HepG2 (cell line): Measurements from ENCODE around the gene ARPC1A. TPM values are rescaled to one million over a fixed set of nuclear protein-coding genes. Genes with fewer than 3 reads are reported as not detected.

Source experiments
- ATAC-seq: fragments of 200-7000 bp; cut with Tn5 transposase; 3 replicates; pipeline ENCODE4 v1.9.1; 2020; ENCODE audit warnings: mild to moderate bottlenecking, moderate library complexity
- BruUV-seq: library from RNA; stranded (reverse); fragments of 400-500 nt; replicated peaks from 2 replicates; lab custom pipeline; 2021; lab: Mats Ljungman, UMichigan
- CTCF ChIA-PET: fragments of 300-600 bp; formaldehyde crosslinking; extraction: SDS; loops from one replicate; lab custom pipeline; 2021; ENCODE audit warnings: low total read pairs, inconsistent platforms, low intra/inter-chr PET ratio; lab: Yijun Ruan, JAX
- POLR2A ChIA-PET: fragments of 350-600 bp; sonication (Branson Sonifier 250); formaldehyde crosslinking; loops from one replicate; lab custom pipeline; 2020; ENCODE audit warnings: antibody characterized with exemption, inconsistent platforms; lab: Yijun Ruan, JAX
- DNase-seq: peaks from one replicate; pipeline ENCODE4 v3.0.0-alpha.2; 2015; ENCODE audit warnings: low spot score
- FAIRE-seq: peaks from 3 replicates; lab custom pipeline; 2011; peaks lifted over from hg19 to GRCh38; lab: Jason Lieb, UNC
- H2AFZ ChIP-seq: one replicate; pipeline ENCODE4 v1.6.1; 2011; ENCODE audit warnings: low read length, inconsistent platforms
- H3K27ac ChIP-seq: fragments of 300-600 bp; 3 replicates; pipeline ENCODE4 v1.8.0; 2011; ENCODE audit warnings: mixed run types, mild to moderate bottlenecking, mixed read lengths, low read length, inconsistent platforms; ENCODE audit not compliant: insufficient read depth; ENCODE audit errors: extremely low read length
- H3K27me3 ChIP-seq, 2 experiments: fragments of 200-600 bp in 1 of 2; 2 replicates in 1 of 2; 3 replicates in 1 of 2; pipeline versions ENCODE4 v1.6.0 to v1.8.0; 2011; ENCODE audit warnings: low read length in 2 of 2, mild to moderate bottlenecking in 2 of 2, moderate library complexity in 2 of 2, inconsistent platforms in 1 of 2; ENCODE audit not compliant: insufficient read depth in 2 of 2, control insufficient read depth in 1 of 2
- H3K36me3 ChIP-seq, 2 experiments: fragments of 200-600 bp in 1 of 2; replicated peaks in 1 of 2; 2 replicates in 1 of 2; 3 replicates in 1 of 2; pipeline versions ENCODE4 v1.5.1 to v1.8.0; 2011; ENCODE audit warnings: low read length in 2 of 2, inconsistent platforms in 1 of 2; ENCODE audit not compliant: insufficient read depth in 2 of 2, control insufficient read depth in 1 of 2
- H3K4me1 ChIP-seq: 2 replicates; pipeline ENCODE4 v1.5.1; 2012; ENCODE audit warnings: low read length, inconsistent platforms; ENCODE audit not compliant: insufficient read depth
- H3K4me2 ChIP-seq: 2 replicates; pipeline ENCODE4 v1.6.0; 2011; ENCODE audit warnings: low read depth, low read length, inconsistent platforms
- H3K4me3 ChIP-seq, 3 experiments: fragments of 200-600 bp in 1 of 3; sonication (generic), shearing (Covaris generic) in 1 of 3; replicated peaks in 1 of 3; 2 replicates each; pipeline ENCODE4 v1.5.1; 2011 to 2016; ENCODE audit warnings: low read length in 3 of 3, inconsistent platforms in 2 of 3, low read depth in 2 of 3, mild to moderate bottlenecking in 2 of 3, control low read depth in 1 of 3, mixed read lengths in 1 of 3; ENCODE audit not compliant: insufficient read depth in 1 of 3
- H3K79me2 ChIP-seq: one replicate; pipeline ENCODE4 v1.6.1; 2011; ENCODE audit warnings: low read length, inconsistent platforms; ENCODE audit not compliant: insufficient read depth
- H3K9ac ChIP-seq: 2 replicates; pipeline ENCODE4 v1.6.0; 2011; ENCODE audit warnings: mild to moderate bottlenecking, low read depth, low read length, inconsistent platforms; ENCODE audit not compliant: insufficient read depth
- H3K9me3 ChIP-seq: 2 replicates; pipeline ENCODE4 v1.5.1; 2012; ENCODE audit warnings: mild to moderate bottlenecking, low read length
- H4K20me1 ChIP-seq: 2 replicates; pipeline ENCODE4 v1.6.0; 2011; ENCODE audit warnings: inconsistent platforms, mild to moderate bottlenecking, low read length, moderate library complexity; ENCODE audit not compliant: insufficient read depth
- ATF7 ChIP-seq, 2 experiments: fragments of 450-650 bp in 1 of 2; sonication (generic) in 1 of 2; formaldehyde crosslinking in 1 of 2; IDR thresholded peaks; 2 replicates each; pipeline versions ENCODE4 v1.4.0 to v1.6.1; 2016 to 2020; ENCODE audit warnings: antibody characterized with exemption in 1 of 2, mild to moderate bottlenecking in 1 of 2, missing genetic modification reagents in 1 of 2
- CCAR2 ChIP-seq: fragments of 200-400 bp; formaldehyde crosslinking; optimal IDR thresholded peaks from 2 replicates; pipeline ENCODE3; 2018; ENCODE audit warnings: low read depth, mild to moderate bottlenecking, low read length, moderate library complexity
- CENPT ChIP-seq: sonication (generic); formaldehyde crosslinking; IDR thresholded peaks from 2 replicates; pipeline ENCODE4 v1.8.0; 2022; ENCODE audit warnings: low read depth, mild to moderate bottlenecking, moderate library complexity, missing genetic modification reagents
- CREB1 ChIP-seq, 2 experiments: fragments of 450-650 bp in 1 of 2; IDR thresholded peaks; 2 replicates each; pipeline ENCODE4 v1.6.1; 2016 to 2017; ENCODE audit warnings: control low read depth in 1 of 2, mild to moderate bottlenecking in 1 of 2, missing compliant biosample characterization in 1 of 2, missing genetic modification characterization in 1 of 2
- ELF3 ChIP-seq: IDR thresholded peaks from 2 replicates; pipeline ENCODE4 v1.6.1; 2016; ENCODE audit warnings: missing genetic modification reagents, missing compliant biosample characterization
- HBP1 ChIP-seq: IDR thresholded peaks from 2 replicates; pipeline ENCODE4 v1.6.1; 2016; ENCODE audit warnings: low read depth, control low read depth
- NFE2 ChIP-seq: sonication (generic); formaldehyde crosslinking; IDR thresholded peaks from 2 replicates; pipeline ENCODE4 v1.4.0; 2020; ENCODE audit warnings: missing genetic modification reagents
- RCOR2 ChIP-seq: IDR thresholded peaks from 2 replicates; pipeline ENCODE4 v1.6.1; 2016; ENCODE audit warnings: missing biosample characterization, missing genetic modification reagents
- RFXAP ChIP-seq: sonication (generic); formaldehyde crosslinking; IDR thresholded peaks from 2 replicates; pipeline ENCODE4 v1.4.0; 2020; ENCODE audit warnings: missing genetic modification reagents, borderline replicate concordance
- SP5 ChIP-seq: IDR thresholded peaks from 2 replicates; pipeline ENCODE4 v1.6.1; 2016; ENCODE audit warnings: low read depth, borderline replicate concordance
- TEAD2 ChIP-seq: sonication (generic); formaldehyde crosslinking; IDR thresholded peaks from 2 replicates; pipeline ENCODE4 v1.9.0; 2021; ENCODE audit warnings: missing genetic modification reagents
- ZFP82 ChIP-seq: sonication (generic); formaldehyde crosslinking; IDR thresholded peaks from 2 replicates; pipeline ENCODE4 v1.5.1; 2020; ENCODE audit warnings: mild to moderate bottlenecking, missing genetic modification reagents, borderline replicate concordance
- ZKSCAN5 ChIP-seq: sonication (generic); formaldehyde crosslinking; IDR thresholded peaks from 2 replicates; pipeline ENCODE4 v1.5.1; 2020; ENCODE audit warnings: mild to moderate bottlenecking, missing genetic modification reagents
- ZNF577 ChIP-seq: sonication (generic); formaldehyde crosslinking; IDR thresholded peaks from 2 replicates; pipeline ENCODE4 v1.4.0; 2020; ENCODE audit warnings: mild to moderate bottlenecking, low read depth, missing genetic modification reagents, borderline replicate concordance
- ZNF614 ChIP-seq: IDR thresholded peaks from 2 replicates; pipeline ENCODE4 v1.6.1; 2018; ENCODE audit warnings: missing biosample characterization, missing genetic modification reagents, inconsistent platforms, borderline replicate concordance
- ZNF776 ChIP-seq: sonication (generic); formaldehyde crosslinking; IDR thresholded peaks from 2 replicates; pipeline ENCODE4 v1.4.0; 2020; ENCODE audit warnings: mild to moderate bottlenecking, missing genetic modification reagents
- ZNF780A ChIP-seq: sonication (generic); formaldehyde crosslinking; IDR thresholded peaks from 2 replicates; pipeline ENCODE4 v1.8.0; 2022; ENCODE audit warnings: mild to moderate bottlenecking, missing genetic modification reagents, moderate library complexity
- WGBS: methylation state at CpG from one replicate; pipeline ENCODE4 v1.1.6; 2017; ENCODE audit warnings: low lambda C conversion rate; 5-methylcytosine and 5-hydroxymethylcytosine counted together
- in situ Hi-C: cut with HindIII; loops from 2 replicates; pipeline ENCODE4 v1.10.0; 2017; ENCODE audit warnings: low pct_unique_long_range_greater_than_20kb; ENCODE audit not compliant: extremely low pct_ligation_motif_present
- intact Hi-C: fragments of 100-400 bp; cut with micrococcal nuclease; formaldehyde crosslinking; loops from one replicate; pipeline ENCODE4 v1.10.0; 2022; ENCODE audit not compliant: unreplicated experiment
- polyA plus RNA-seq, 8 experiments: library from polyadenylated mRNA; depleted of rRNA in 3 of 8; stranded (reverse) in 7 of 8; unstranded in 1 of 8; fragments of >200 nt; fragmentation: Illumina TruSeq in 4 of 8; extraction: Trizol in 4 of 8; gene quantifications; 2 replicates each; pipeline versions ENCODE4 v1.2.1 to v1.2.3, GENCODE V29; 2011 to 2016; ENCODE audit warnings: low read depth in 4 of 8, missing spikeins in 1 of 8, mixed read lengths in 1 of 8; ENCODE audit not compliant: insufficient read depth in 1 of 8
- total RNA-seq, 5 experiments: library from RNA; depleted of rRNA; stranded (reverse); fragments of >200 nt; fragmentation: Illumina TruSeq; extraction: Trizol; gene quantifications; 2 replicates each; pipeline ENCODE4 v1.2.3, GENCODE V29; 2016; ENCODE audit warnings: low read depth in 1 of 5
- TF ChIP-seq, protein P1 (sequence below): sonication (generic); formaldehyde crosslinking; IDR thresholded peaks from 2 replicates; pipeline ENCODE4 v1.4.0; 2020; ENCODE audit warnings: mild to moderate bottlenecking, missing genetic modification reagents

ARPC1A gene
- total and polyA plus RNA-seq, 2 of the 13 experiments (the other 11 are each of a cell fraction or from before 2014, with no cell fraction given): 44.3 to 88.5 TPM

GRCh38 chr7:99369767-99370391, 44.2 kb downstream of the ARPC1A start:
- FAIRE-seq (no peak), DNase-seq (no peak), ATAC-seq (no peak)
- Histone ChIP-seq H3K9me3 (no peaks in the 10 kb centered on the region), H2AFZ (no peak overlapping the region), H3K27me3 (no peaks in the 10 kb centered on the region), H3K27ac (no peak overlapping the region), H3K36me3 (peaks cover 4 to 21% of the 10 kb centered on the region in 2 experiments; a peak in 4 of 5 replicates), H3K4me2 (no peak overlapping the region), H3K79me2 (no peaks in the 10 kb centered on the region), H4K20me1 (no peaks in the 10 kb centered on the region), H3K4me1 (peaks cover 27% of the 10 kb centered on the region), H3K9ac (no peak overlapping the region), H3K4me3 (no peak overlapping the region)
- in situ Hi-C loops: no loop called here
- WGBS: 90% methylated on average over 9 of the region's 9 CpGs
- CTCF ChIA-PET: no interaction called here
- TF ChIP-seq, protein P1, sequence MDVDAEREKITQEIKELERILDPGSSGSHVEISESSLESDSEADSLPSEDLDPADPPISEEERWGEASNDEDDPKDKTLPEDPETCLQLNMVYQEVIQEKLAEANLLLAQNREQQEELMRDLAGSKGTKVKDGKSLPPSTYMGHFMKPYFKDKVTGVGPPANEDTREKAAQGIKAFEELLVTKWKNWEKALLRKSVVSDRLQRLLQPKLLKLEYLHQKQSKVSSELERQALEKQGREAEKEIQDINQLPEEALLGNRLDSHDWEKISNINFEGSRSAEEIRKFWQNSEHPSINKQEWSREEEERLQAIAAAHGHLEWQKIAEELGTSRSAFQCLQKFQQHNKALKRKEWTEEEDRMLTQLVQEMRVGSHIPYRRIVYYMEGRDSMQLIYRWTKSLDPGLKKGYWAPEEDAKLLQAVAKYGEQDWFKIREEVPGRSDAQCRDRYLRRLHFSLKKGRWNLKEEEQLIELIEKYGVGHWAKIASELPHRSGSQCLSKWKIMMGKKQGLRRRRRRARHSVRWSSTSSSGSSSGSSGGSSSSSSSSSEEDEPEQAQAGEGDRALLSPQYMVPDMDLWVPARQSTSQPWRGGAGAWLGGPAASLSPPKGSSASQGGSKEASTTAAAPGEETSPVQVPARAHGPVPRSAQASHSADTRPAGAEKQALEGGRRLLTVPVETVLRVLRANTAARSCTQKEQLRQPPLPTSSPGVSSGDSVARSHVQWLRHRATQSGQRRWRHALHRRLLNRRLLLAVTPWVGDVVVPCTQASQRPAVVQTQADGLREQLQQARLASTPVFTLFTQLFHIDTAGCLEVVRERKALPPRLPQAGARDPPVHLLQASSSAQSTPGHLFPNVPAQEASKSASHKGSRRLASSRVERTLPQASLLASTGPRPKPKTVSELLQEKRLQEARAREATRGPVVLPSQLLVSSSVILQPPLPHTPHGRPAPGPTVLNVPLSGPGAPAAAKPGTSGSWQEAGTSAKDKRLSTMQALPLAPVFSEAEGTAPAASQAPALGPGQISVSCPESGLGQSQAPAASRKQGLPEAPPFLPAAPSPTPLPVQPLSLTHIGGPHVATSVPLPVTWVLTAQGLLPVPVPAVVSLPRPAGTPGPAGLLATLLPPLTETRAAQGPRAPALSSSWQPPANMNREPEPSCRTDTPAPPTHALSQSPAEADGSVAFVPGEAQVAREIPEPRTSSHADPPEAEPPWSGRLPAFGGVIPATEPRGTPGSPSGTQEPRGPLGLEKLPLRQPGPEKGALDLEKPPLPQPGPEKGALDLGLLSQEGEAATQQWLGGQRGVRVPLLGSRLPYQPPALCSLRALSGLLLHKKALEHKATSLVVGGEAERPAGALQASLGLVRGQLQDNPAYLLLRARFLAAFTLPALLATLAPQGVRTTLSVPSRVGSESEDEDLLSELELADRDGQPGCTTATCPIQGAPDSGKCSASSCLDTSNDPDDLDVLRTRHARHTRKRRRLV: no peak
- TF ChIP-seq ELF3 (CRISPR knock-in tag) (no peak), ZFP82 (CRISPR knock-in tag) (no peak), ZNF776 (CRISPR knock-in tag) (no peak), SP5 (CRISPR knock-in tag) (no peak), ATF7 (IDR thresholded peaks at IDR 0.05) (no peak), ATF7 (CRISPR knock-in tag; IDR thresholded peaks at IDR 0.05) (no peak), RFXAP (CRISPR knock-in tag) (no peak), ZKSCAN5 (CRISPR knock-in tag) (no peak), ZNF577 (CRISPR knock-in tag) (no peak), CCAR2 (no peak), ZNF780A (CRISPR knock-in tag) (no peak), TEAD2 (no peak), NFE2 (no peak), HBP1 (CRISPR knock-in tag) (no peak), RCOR2 (CRISPR knock-in tag) (no peak), CREB1 (IDR thresholded peaks at IDR 0.05) (no peak), CREB1 (CRISPR knock-in tag; IDR thresholded peaks at IDR 0.05) (no peak), CENPT (CRISPR knock-in tag) (no peak), ZNF614 (CRISPR knock-in tag) (no peak)
- intact Hi-C loops: loop anchor here (5.0 kb wide), 1 partner anchor 37 kb away; the partner anchor contains the start of genes BUD31 and PDAP1
- BruUV-seq: no TSS peak
- POLR2A ChIA-PET: interaction anchor here (1.2 kb wide), 1 partner anchor 10 kb away, joined by 6 read pairs; no protein-coding TSS in a partner anchor
